ENCODE results near the gene HMGCLL1.

HMGCLL1 gene

DNA sequence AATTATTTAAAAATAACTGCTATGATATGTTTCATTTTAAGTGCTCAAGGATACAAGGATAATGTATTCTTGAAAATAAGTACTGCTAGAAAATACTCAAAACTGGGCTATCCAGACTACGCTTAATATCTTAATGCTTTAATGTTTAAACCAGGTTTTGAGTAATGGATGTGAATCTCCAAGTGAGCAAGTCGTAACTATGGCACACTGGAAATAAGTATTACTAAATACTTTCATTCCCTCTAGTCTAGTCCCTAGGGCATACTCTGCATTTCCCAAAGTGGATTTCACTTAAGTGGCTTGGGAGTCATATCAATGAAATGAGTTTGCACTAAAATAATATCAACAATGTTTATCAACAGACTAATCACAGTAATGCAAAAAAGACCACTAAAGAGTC, 48.1 kb downstream of the HMGCLL1 start:
- DNase-seq, result no peak

DNA sequence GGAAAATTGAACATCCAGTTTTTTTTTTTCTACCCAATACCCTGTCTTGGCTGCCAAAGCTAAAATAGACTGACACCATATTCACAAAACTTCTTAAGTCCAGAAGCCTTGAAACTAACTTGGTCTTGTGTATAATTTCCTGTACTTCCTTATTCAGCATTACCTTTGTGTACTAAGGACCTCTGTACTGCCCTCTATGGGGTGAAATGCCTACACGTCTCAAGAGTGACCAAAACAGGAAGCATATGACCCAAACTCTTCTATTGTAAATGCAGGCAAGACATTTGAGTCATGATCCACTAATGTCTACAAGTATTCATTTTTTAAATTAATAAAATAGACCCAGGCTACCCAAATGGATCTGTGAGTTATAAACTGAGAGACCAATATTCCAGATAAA, 50.4 kb downstream of the HMGCLL1 start:
- peak; percentile 6 for DNase-seq

DNA sequence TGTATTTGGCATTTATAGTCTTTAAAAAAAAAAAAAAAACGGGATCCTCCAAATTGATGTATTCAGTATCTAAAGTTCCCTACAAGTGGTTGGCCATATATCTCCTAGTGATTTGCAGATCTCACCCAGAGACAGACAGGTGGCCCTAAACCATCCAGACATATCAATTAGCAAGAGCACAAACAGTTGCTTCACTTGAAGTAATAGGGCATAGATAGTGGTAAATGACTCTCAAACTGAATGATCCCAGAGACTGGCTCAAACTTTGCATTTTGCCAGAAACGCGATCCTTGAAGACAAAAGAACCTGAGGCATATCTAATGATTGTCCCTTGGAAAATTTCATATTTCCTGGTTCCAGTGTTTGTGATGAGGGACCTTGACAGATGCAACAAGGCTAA, 54.6 kb downstream of the HMGCLL1 start:
- no peak for DNase-seq

DNA sequence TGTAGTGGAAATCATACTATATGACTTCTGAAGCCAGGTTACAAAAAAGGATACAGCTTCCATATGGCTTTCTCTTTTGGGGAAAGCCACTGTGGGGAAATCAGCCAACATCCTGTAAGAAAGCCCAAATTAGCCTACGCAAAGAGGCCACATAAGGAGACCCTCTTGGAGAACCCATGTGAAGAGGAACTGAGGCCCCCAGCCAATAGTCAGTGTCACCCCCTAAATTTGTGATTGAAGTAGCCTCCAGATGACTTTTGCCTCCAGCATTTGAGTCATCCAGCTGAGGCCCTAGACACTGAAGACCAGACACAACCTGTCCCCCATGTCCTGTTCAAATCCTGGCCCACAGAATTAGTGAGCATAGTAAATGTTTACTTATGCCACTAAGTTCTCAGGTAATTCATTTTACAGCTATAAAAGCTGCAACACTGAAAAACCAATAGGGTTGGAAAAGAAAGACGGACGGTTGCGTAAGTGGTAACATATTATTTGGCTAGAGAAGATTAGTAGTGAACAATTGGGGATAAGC, 60.4 kb downstream of the HMGCLL1 start:
- no peak for DNase-seq

GRCh38 chr6:55516736-55517135, 62.3 kb downstream of the HMGCLL1 start:
- DNase-seq, result no peak

GRCh38 chr6:55512904-55513303, 66.1 kb downstream of the HMGCLL1 start:
- no peak for DNase-seq

DNA sequence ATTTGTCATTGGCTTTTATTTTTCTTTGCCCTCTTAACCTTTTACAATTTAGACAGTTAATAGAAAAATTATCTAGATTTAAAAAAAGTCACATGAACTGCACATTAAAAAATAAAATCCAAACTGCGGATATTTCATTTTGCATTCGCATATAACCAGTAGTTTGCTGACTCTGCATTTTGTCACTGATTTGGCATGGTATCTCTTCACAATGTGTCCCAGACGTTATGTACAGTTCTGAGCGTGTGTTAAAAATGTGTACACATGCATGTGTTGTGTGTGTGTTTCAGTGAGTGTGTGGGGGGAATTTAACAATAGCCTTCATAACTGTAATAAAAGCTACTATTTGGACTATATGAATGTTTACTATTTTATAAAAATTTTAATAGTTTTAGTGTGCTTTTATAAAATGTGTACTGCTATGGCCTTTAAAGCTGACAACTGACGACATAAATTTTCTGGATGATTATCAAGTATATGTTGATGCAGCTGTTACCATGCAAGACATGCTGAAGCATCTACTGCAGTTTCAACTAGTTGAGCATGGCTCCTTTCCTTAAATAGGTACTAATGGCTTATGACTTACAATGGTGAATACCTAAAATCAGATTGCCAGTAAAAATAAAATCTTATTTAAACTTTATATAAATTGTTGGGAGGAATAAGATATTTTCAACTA, 67.7 kb downstream of the HMGCLL1 start:
- DNase-seq, result no peak

GRCh38 chr6:55499591-55499990, 79.4 kb downstream of the HMGCLL1 start:
- no peak for DNase-seq

GRCh38 chr6:55497694-55498093, 81.3 kb downstream of the HMGCLL1 start:
- DNase-seq, result no peak

- DNase-seq, result no peak
These were observed 82.8 kb downstream of the HMGCLL1 start for GRCh38 chr6:55496201-55496600.

DNA sequence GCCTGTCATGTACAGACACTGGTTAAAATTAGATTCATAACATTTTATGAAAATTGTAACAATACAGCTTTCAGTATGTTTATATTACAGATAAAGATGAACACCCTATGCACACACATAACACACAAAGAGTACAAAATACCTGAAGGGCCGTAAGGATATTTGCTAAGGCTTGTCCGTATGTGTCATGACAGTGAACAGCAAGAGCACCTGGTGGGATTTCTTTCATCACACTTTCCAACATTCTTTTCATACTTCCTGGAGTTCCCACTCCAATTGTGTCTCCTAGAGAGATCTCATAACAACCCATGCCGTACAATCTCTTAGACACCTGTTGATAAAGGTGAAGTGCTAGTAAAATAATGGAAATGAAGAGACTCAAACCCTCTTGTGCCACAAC, 83.7 kb downstream of the HMGCLL1 start:
- no peak for DNase-seq

DNA sequence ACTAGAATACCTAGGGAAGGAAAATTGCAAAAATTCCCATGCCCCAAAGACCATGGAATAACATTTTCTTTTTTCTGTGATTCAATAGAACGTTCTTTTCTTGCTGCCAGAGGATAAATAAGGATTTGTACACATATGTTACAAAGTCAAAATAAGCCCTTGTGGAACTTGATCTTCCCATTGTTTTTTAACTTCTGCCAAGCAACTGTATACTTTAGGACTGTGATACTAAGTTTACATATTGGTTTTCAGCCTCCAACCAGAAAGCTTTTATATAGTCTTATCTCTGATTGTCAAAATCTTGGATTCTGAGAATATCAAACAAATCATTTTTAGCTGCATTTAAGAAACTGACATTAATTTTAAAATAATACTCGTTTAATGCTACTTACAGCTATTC, 84.6 kb downstream of the HMGCLL1 start:
- no peak for DNase-seq

GRCh38 chr6:55492259-55492658, 86.7 kb downstream of the HMGCLL1 start:
- no peak for DNase-seq

- DNase-seq, result no peak
These were observed 88.1 kb downstream of the HMGCLL1 start for GRCh38 chr6:55490871-55491270.

DNA sequence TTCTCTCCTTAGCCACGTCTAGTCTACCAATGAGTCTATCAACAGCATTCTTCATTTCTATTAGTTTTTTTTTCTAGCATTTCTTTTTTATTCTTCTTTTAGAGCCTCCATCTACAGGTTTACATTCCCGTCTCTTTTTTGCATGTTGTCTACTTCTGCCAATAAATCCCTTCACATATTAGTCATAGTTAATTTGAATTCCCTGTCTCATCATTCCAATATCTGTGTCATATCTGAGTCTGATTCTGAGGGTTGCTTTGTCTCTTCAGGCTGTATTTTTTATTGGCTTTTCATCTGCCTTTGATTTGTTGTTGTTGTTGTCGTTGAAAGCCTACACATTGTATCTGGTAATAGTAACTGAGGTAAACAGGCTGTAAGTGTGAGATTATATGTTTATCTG, 104.6 kb downstream of the HMGCLL1 start:
- no peak for DNase-seq

GRCh38 chr6:55473722-55474121, 105.3 kb downstream of the HMGCLL1 start:
- no peak for DNase-seq

- DNase-seq, result no peak
These were observed 109.0 kb downstream of the HMGCLL1 start for GRCh38 chr6:55469951-55470366.

GRCh38 chr6:55456016-55456415, 123.0 kb downstream of the HMGCLL1 start:
- no peak for DNase-seq

GRCh38 chr6:55450005-55450404, 129.0 kb downstream of the HMGCLL1 start:
- no peak for DNase-seq

DNA sequence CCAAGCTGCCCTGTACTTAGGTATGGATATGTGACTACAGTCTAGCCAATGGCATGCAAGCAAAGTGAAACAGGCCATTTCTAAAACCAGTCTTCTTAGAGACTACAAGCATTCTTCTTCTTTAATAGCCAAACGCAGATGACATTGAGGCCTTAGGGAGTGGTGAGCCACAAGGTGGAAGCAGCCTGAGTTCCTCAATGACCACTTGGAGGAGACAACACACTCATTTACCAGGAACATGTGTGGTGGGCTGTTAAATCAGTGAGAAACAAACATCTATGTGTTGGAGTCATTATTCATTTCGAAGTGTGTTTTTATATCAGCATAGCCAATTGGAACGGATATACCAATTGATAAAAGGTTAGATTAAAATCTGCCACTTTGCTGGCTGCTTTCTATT, 129.8 kb downstream of the HMGCLL1 start:
- no peak for DNase-seq

DNA sequence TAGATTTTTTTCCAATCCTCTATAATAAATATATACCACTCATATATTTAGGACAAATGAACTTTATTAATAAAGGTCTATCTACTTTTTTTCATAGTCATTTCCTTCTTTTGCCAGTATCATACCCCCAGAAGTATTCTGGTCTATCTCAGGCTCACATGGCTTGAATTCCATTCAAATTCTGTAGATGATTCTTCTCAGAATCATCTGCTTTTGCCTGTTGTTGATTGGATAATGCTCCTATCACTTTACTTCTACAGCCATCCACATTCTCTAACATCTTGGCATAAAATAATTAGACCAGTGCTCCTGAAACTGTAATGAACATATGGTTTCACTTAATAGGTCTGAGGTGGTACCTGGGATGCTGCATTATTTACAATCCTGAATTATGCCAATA, 130.5 kb downstream of the HMGCLL1 start:
- DNase-seq, result no peak

- no peak for DNase-seq
These were observed 131.1 kb downstream of the HMGCLL1 start for GRCh38 chr6:55447891-55448290.

GRCh38 chr6:55445648-55446204, 133.3 kb downstream of the HMGCLL1 start:
- DNase-seq, result no peak

DNA sequence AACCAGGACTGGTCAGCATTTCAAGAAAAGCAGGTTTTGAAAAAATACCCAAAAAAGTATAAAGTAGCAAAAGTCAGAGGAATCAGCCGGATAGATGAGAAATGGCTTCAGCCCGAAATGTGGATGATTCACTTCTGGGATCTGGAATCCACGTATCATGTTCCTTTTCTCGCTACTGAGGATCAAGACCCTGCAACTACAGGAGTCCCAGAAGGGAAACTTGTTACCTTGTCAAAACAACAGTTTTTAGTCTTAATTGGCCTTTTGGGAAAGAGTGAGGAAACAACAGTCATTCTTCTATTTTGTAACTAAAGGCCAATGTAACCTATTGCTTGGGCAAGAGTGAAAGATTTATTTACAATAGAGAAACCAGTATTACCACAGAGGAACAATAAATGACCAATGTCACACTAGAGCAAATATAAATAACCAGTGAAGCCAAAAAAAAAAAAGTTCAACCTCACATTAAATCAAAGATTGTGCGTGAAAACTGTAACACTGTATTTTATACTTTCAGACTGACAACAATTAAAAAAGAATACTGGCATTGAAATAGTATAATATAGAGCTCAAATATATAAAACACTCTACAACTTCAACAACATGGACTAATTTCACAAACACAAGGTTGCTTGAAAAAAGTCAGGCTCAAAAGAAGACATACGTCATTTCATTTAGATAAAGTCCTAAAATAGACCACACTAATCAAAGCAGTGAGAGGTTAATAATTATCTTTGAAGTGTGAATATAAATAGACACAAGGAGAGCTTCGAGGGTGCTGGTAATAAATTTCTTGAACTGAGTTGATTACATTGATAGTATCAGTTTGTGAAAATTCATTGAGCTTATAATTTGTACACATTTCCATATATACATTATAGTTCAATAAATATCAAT, 135.5 kb downstream of the HMGCLL1 start:
- DNase-seq, result no peak

All from amniotic stem cell (primary cell).